ENCODE data around the gene MDP1. TPM values are rescaled to one million over a fixed set of nuclear protein-coding genes. Genes with fewer than 3 reads are reported as not detected.

The MDP1 gene
- total RNA-seq, 2 experiments from 2014 or later = 23.2 to 26.6 TPM

DNA sequence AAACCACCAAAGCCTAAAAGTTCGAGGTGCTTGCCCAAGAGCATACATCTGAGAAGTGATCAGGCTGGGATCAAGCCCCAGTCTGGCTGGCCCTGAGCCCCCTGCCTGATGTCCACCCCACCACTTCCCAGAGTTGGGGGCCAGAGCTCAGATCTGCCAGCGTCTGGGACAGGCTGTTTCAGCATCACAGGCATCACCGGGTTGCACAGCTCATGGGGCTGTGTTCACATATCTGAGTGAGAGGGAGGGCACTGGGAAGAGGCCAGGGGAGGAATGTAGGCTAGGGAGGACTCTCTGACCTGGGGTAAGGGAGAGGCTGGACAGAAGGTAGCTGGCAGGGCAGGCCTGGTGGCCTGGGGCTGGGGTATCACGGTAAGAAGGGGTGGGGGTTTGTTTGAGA is 41.1 kb upstream of the MDP1 start:
- Histone ChIP-seq H3K9me3 (ENCODE audit: low read length) (no peaks in the 10 kb centered on the region), H2AFZ (ENCODE audit: low read length) (no peak overlapping the region), H3K4me2 (ENCODE audit: low read length) (no peak overlapping the region), H3K9me2 (ENCODE audit: insufficient read depth, low read length) (no peaks in the 10 kb centered on the region), H3K4me1 (ENCODE audit: insufficient read depth, low read length, poor library complexity, severe bottlenecking) (no peaks in the 10 kb centered on the region), H4K20me1 (ENCODE audit: insufficient read depth, low read length) (no peaks in the 10 kb centered on the region), H3K36me3 (ENCODE audit: insufficient read depth, low read length) (no peaks in the 10 kb centered on the region), H3K79me2 (ENCODE audit: insufficient read depth, low read depth, low read length) (no peaks in the 10 kb centered on the region), H3K27ac (ENCODE audit: low read depth, low read length, poor library complexity, severe bottlenecking) (no peak overlapping the region), H3K4me3 (ENCODE audit: low read depth, low read length, poor library complexity, severe bottlenecking) (no peak overlapping the region)
- ChIA-PET CTCF (ENCODE audit: unreplicated experiment) (no interaction called here), POLR2A (interaction anchor here (1.1 kb wide), 1 partner anchor 13 kb away, joined by 3 read pairs; no protein-coding TSS in a partner anchor)
- no TSS peak for BruUV-seq (replicated peaks)
- no peak for DNase-seq (ENCODE audit: low spot score)
- TF ChIP-seq, protein P1, sequence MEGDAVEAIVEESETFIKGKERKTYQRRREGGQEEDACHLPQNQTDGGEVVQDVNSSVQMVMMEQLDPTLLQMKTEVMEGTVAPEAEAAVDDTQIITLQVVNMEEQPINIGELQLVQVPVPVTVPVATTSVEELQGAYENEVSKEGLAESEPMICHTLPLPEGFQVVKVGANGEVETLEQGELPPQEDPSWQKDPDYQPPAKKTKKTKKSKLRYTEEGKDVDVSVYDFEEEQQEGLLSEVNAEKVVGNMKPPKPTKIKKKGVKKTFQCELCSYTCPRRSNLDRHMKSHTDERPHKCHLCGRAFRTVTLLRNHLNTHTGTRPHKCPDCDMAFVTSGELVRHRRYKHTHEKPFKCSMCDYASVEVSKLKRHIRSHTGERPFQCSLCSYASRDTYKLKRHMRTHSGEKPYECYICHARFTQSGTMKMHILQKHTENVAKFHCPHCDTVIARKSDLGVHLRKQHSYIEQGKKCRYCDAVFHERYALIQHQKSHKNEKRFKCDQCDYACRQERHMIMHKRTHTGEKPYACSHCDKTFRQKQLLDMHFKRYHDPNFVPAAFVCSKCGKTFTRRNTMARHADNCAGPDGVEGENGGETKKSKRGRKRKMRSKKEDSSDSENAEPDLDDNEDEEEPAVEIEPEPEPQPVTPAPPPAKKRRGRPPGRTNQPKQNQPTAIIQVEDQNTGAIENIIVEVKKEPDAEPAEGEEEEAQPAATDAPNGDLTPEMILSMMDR (conservative IDR thresholded peaks at IDR 0.05; ENCODE audit: low read length) = no peak
- no peak for TF ChIP-seq EZH2phosphoT487 (IDR thresholded peaks at IDR 0.05; ENCODE audit: borderline replicate concordance, low read depth, low read length)
- intact Hi-C loops (cut with micrococcal nuclease; ENCODE audit: unreplicated experiment) = no loop called here

GRCh38 chr14:24255931-24256711 is 40.3 kb upstream of the MDP1 start:
- CTCF ChIA-PET (ENCODE audit: unreplicated experiment) = no interaction called here
- Histone ChIP-seq H4K20me1 (ENCODE audit: insufficient read depth, low read length) (no peaks in the 10 kb centered on the region), H3K9me3 (ENCODE audit: low read length) (no peaks in the 10 kb centered on the region), H3K9me2 (ENCODE audit: insufficient read depth, low read length) (no peaks in the 10 kb centered on the region), H3K4me2 (ENCODE audit: low read length) (no peak overlapping the region), H3K79me2 (ENCODE audit: insufficient read depth, low read depth, low read length) (no peaks in the 10 kb centered on the region), H3K36me3 (ENCODE audit: insufficient read depth, low read length) (no peaks in the 10 kb centered on the region), H3K27ac (ENCODE audit: low read depth, low read length, poor library complexity, severe bottlenecking) (no peak overlapping the region), H3K4me3 (ENCODE audit: low read depth, low read length, poor library complexity, severe bottlenecking) (no peak overlapping the region), H2AFZ (ENCODE audit: low read length) (no peak overlapping the region), H3K4me1 (ENCODE audit: insufficient read depth, low read length, poor library complexity, severe bottlenecking) (no peaks in the 10 kb centered on the region)
- no peak for TF ChIP-seq EZH2phosphoT487 (IDR thresholded peaks at IDR 0.05; ENCODE audit: borderline replicate concordance, low read depth, low read length)
- TF ChIP-seq, protein P1 (conservative IDR thresholded peaks at IDR 0.05; ENCODE audit: low read length) = no peak
- POLR2A ChIA-PET = interaction anchor here (1.1 to 1.4 kb wide), 2 partner anchors 14 kb away, joined by 3 read pairs; partner anchors contain the start of gene TINF2
- BruUV-seq (replicated peaks) = no TSS peak
- DNase-seq (ENCODE audit: low spot score) = no peak
- intact Hi-C loops (cut with micrococcal nuclease; ENCODE audit: unreplicated experiment) = no loop called here

- Histone ChIP-seq H4K20me1 (ENCODE audit: insufficient read depth, low read length) (no peaks in the 10 kb centered on the region), H3K9me2 (ENCODE audit: insufficient read depth, low read length) (no peaks in the 10 kb centered on the region), H3K36me3 (ENCODE audit: insufficient read depth, low read length) (no peaks in the 10 kb centered on the region), H3K27ac (ENCODE audit: low read depth, low read length, poor library complexity, severe bottlenecking) (no peak overlapping the region), H3K4me2 (ENCODE audit: low read length) (no peak overlapping the region), H3K4me3 (ENCODE audit: low read depth, low read length, poor library complexity, severe bottlenecking) (no peak overlapping the region), H3K4me1 (ENCODE audit: insufficient read depth, low read length, poor library complexity, severe bottlenecking) (no peaks in the 10 kb centered on the region), H2AFZ (ENCODE audit: low read length) (no peak overlapping the region), H3K9me3 (ENCODE audit: low read length) (no peaks in the 10 kb centered on the region), H3K79me2 (ENCODE audit: insufficient read depth, low read depth, low read length) (no peaks in the 10 kb centered on the region)
- ChIA-PET POLR2A (interaction anchor here (1.4 kb wide), 1 partner anchor 13 kb away, joined by 3 read pairs; the partner anchor contains the start of gene TINF2), CTCF (ENCODE audit: unreplicated experiment) (no interaction called here)
- intact Hi-C loops (cut with micrococcal nuclease; ENCODE audit: unreplicated experiment) = no loop called here
- BruUV-seq (replicated peaks) = no TSS peak
- DNase-seq (ENCODE audit: low spot score) = no peak
- TF ChIP-seq EZH2phosphoT487 (IDR thresholded peaks at IDR 0.05; ENCODE audit: borderline replicate concordance, low read depth, low read length) = no peak
- TF ChIP-seq, protein P1 (conservative IDR thresholded peaks at IDR 0.05; ENCODE audit: low read length) = no peak
Observed at GRCh38 chr14:24255438-24255837, 39.6 kb upstream of the MDP1 start.

Data from OCI-LY7 (cell line).